H1 (cell line): Measurements from ENCODE around the gene HINT2. TPM values are rescaled to one million over a fixed set of nuclear protein-coding genes. Genes with fewer than 3 reads are reported as not detected.

Experiments used
- CTCF ChIA-PET: fragments of 300-600 bp; sonication (Branson Sonifier 250); formaldehyde crosslinking; loops from one replicate; lab custom pipeline; 2021; ENCODE audit not compliant: partially characterized antibody; lab: Charles Lee
- POLR2A ChIA-PET: fragments of 300-600 bp; sonication (Branson Sonifier 250); formaldehyde crosslinking; loops from one replicate; lab custom pipeline; 2021; ENCODE audit warnings: inconsistent platforms; ENCODE audit not compliant: partially characterized antibody; lab: Charles Lee
- DNase-seq, 2 experiments: peaks; one replicate each; pipeline versions ENCODE4 v3.0.0 to v3.0.0-alpha.2; 2010 to 2022; ENCODE audit warnings: low spot score in 2 of 2, low read depth in 1 of 2, mixed read lengths in 1 of 2
- FAIRE-seq: peaks from 2 replicates; lab custom pipeline; 2011; peaks lifted over from hg19 to GRCh38; lab: Jason Lieb, UNC
- H2AFZ ChIP-seq: 2 replicates; pipeline ENCODE4 v1.8.1; 2012; ENCODE audit warnings: low read length, inconsistent platforms
- H2AK5ac ChIP-seq: 2 replicates; pipeline ENCODE4 v1.6.1; 2013; ENCODE audit warnings: low read depth, low read length
- H2BK120ac ChIP-seq: replicated peaks from 2 replicates; pipeline ENCODE3; 2013; ENCODE audit warnings: low read depth, low read length, inconsistent platforms
- H2BK12ac ChIP-seq: 2 replicates; pipeline ENCODE4 v1.6.1; 2013; ENCODE audit warnings: low read depth, low read length
- H2BK15ac ChIP-seq: 2 replicates; pipeline ENCODE4 v1.6.1; 2013; ENCODE audit warnings: low read length
- H2BK20ac ChIP-seq: 2 replicates; pipeline ENCODE4 v1.6.1; 2013; ENCODE audit warnings: low read length
- H2BK5ac ChIP-seq: 2 replicates; pipeline ENCODE4 v1.6.1; 2013; ENCODE audit warnings: low read depth, low read length
- H3K14ac ChIP-seq: 2 replicates; pipeline ENCODE4 v1.6.1; 2013; ENCODE audit warnings: inconsistent platforms; ENCODE audit not compliant: insufficient read length
- H3K18ac ChIP-seq: 2 replicates; pipeline ENCODE4 v1.6.1; 2013; ENCODE audit warnings: low read length; ENCODE audit errors: extremely low read depth
- H3K23ac ChIP-seq: 2 replicates; pipeline ENCODE4 v1.6.1; 2013; ENCODE audit warnings: inconsistent platforms; ENCODE audit not compliant: insufficient read length
- H3K23me2 ChIP-seq: 2 replicates; pipeline ENCODE4 v1.6.1; 2013; ENCODE audit warnings: low read depth, low read length
- H3K27ac ChIP-seq: 2 replicates; pipeline ENCODE4 v1.6.1; 2011; ENCODE audit warnings: low read depth, low read length, inconsistent platforms
- H3K27me3 ChIP-seq, 4 experiments: replicated peaks in 1 of 4; 1 replicate in 1 of 4; 2 replicates in 3 of 4; pipeline versions ENCODE4 v1.6.1 to v1.8.1; 2011 to 2013; ENCODE audit warnings: low read length in 3 of 4, mild to moderate bottlenecking in 3 of 4, inconsistent platforms in 2 of 4, mixed read lengths in 2 of 4, moderate library complexity in 1 of 4; ENCODE audit not compliant: control insufficient read depth in 3 of 4, insufficient read depth in 3 of 4; ENCODE audit errors: extremely low read depth in 1 of 4
- H3K36me3 ChIP-seq, 4 experiments: 2 replicates each; pipeline versions ENCODE4 v1.6.1 to v1.8.1; 2011 to 2013; ENCODE audit warnings: mild to moderate bottlenecking in 4 of 4, low read length in 3 of 4, moderate library complexity in 2 of 4, control low read depth in 1 of 4, inconsistent platforms in 1 of 4; ENCODE audit not compliant: insufficient read depth in 4 of 4, control insufficient read depth in 2 of 4
- H3K4ac ChIP-seq: replicated peaks from 2 replicates; pipeline ENCODE3; 2013; ENCODE audit warnings: low read length, low read depth, mixed read lengths, inconsistent platforms; ENCODE audit not compliant: insufficient read length
- H3K4me1 ChIP-seq, 4 experiments: replicated peaks in 1 of 4; 1 replicate in 1 of 4; 2 replicates in 3 of 4; pipeline versions ENCODE4 v1.6.1 to v1.8.1; 2011 to 2013; ENCODE audit warnings: low read length in 3 of 4, inconsistent platforms in 2 of 4, mixed read lengths in 1 of 4; ENCODE audit not compliant: insufficient read depth in 4 of 4, control insufficient read depth in 3 of 4
- H3K4me2 ChIP-seq, 2 experiments: 2 replicates each; pipeline versions ENCODE4 v1.6.1 to v1.8.1; 2011 to 2013; ENCODE audit warnings: low read depth in 2 of 2, low read length in 2 of 2, control low read depth in 1 of 2, inconsistent platforms in 1 of 2, mild to moderate bottlenecking in 1 of 2; ENCODE audit not compliant: insufficient read depth in 1 of 2
- H3K4me3 ChIP-seq, 4 experiments: fragments of 200-600, 300-600 bp in 1 of 4; sonication (generic), shearing (Covaris generic), sonication (Bioruptor Twin) in 1 of 4; 2 replicates each; pipeline versions ENCODE4 v1.5.1 to v1.8.1; 2011 to 2016; ENCODE audit warnings: low read length in 4 of 4, low read depth in 3 of 4, control low read depth in 2 of 4, inconsistent platforms in 2 of 4, mild to moderate bottlenecking in 2 of 4, mixed read lengths in 1 of 4, moderate library complexity in 1 of 4; ENCODE audit not compliant: insufficient read depth in 2 of 4; ENCODE audit errors: extremely low read depth in 1 of 4
- H3K56ac ChIP-seq: replicated peaks from 2 replicates; pipeline ENCODE3; 2013; ENCODE audit warnings: low read depth, mild to moderate bottlenecking, mixed read lengths, low read length, inconsistent platforms; ENCODE audit not compliant: insufficient read length
- H3K79me1 ChIP-seq: 2 replicates; pipeline ENCODE4 v1.6.1; 2013; ENCODE audit warnings: low read depth, low read length, control low read depth
- H3K79me2 ChIP-seq, 2 experiments: 2 replicates each; pipeline versions ENCODE4 v1.6.1 to v1.8.1; 2012 to 2013; ENCODE audit warnings: low read length in 2 of 2, mild to moderate bottlenecking in 2 of 2, inconsistent platforms in 1 of 2; ENCODE audit not compliant: insufficient read depth in 2 of 2, control insufficient read depth in 1 of 2
- H3K9ac ChIP-seq, 4 experiments: replicated peaks in 1 of 4; 1 replicate in 1 of 4; 2 replicates in 3 of 4; pipeline versions ENCODE4 v1.6.1 to v1.8.1; 2011 to 2013; ENCODE audit warnings: low read depth in 3 of 4, low read length in 3 of 4, control low read depth in 2 of 4, mild to moderate bottlenecking in 2 of 4, moderate library complexity in 2 of 4, inconsistent platforms in 1 of 4; ENCODE audit errors: extremely low read depth in 1 of 4
- H3K9me3 ChIP-seq, 2 experiments: 2 replicates each; pipeline versions ENCODE4 v1.6.1 to v1.8.1; 2012 to 2013; ENCODE audit warnings: mild to moderate bottlenecking in 2 of 2, moderate library complexity in 2 of 2, control low read depth in 1 of 2, inconsistent platforms in 1 of 2, low read depth in 1 of 2, low read length in 1 of 2, mixed read lengths in 1 of 2; ENCODE audit not compliant: insufficient read depth in 2 of 2
- H4K20me1 ChIP-seq, 2 experiments: replicated peaks in 1 of 2; 2 replicates each; pipeline versions ENCODE3 to v1.8.1; 2011 to 2013; ENCODE audit warnings: inconsistent platforms in 2 of 2, low read length in 2 of 2, mild to moderate bottlenecking in 1 of 2; ENCODE audit not compliant: insufficient read depth in 2 of 2, control insufficient read depth in 1 of 2
- H4K5ac ChIP-seq: 2 replicates; pipeline ENCODE4 v1.6.1; 2013; ENCODE audit warnings: low read length, low read depth, mixed read lengths, inconsistent platforms; ENCODE audit not compliant: insufficient read length
- H4K8ac ChIP-seq: 2 replicates; pipeline ENCODE4 v1.8.0; 2013; ENCODE audit warnings: mild to moderate bottlenecking, moderate library complexity, low read length, inconsistent platforms; ENCODE audit not compliant: insufficient read depth; ENCODE audit errors: extremely low read depth
- H4K91ac ChIP-seq: replicated peaks from 2 replicates; pipeline ENCODE3; 2013; ENCODE audit warnings: low read length, mixed read lengths, inconsistent platforms; ENCODE audit not compliant: insufficient read length
- CREB1 ChIP-seq: IDR thresholded peaks from 2 replicates; pipeline ENCODE4 v1.6.1; 2012; ENCODE audit warnings: inconsistent platforms
- CTCF ChIP-seq, 3 experiments: IDR thresholded peaks; 1 replicate in 2 of 3; 2 replicates in 1 of 3; pipeline versions ENCODE4 v1.5.1 to v1.6.1; 2011; ENCODE audit warnings: low read length in 3 of 3, mild to moderate bottlenecking in 3 of 3, inconsistent platforms in 2 of 3, low read depth in 1 of 3, moderate library complexity in 1 of 3; ENCODE audit not compliant: insufficient read depth in 1 of 3; ENCODE audit errors: control extremely low read depth in 1 of 3
- EGR1 ChIP-seq: IDR thresholded peaks from 2 replicates; pipeline ENCODE4 v1.6.1; 2011; ENCODE audit warnings: low read depth, low read length, borderline replicate concordance
- EZH2 ChIP-seq: fragments of 200-600 bp; sonication (generic); IDR thresholded peaks from 2 replicates; pipeline ENCODE4 v1.7.1; 2012; ENCODE audit warnings: low read depth, mild to moderate bottlenecking, moderate library complexity, low read length, inconsistent platforms; ENCODE audit not compliant: severe bottlenecking
- RAD21 ChIP-seq, 2 experiments: IDR thresholded peaks in 1 of 2; conservative IDR thresholded peaks in 1 of 2; 2 replicates each; pipeline ENCODE4 v1.6.1; 2011; ENCODE audit warnings: low read depth in 2 of 2, low read length in 2 of 2, improper control_type of control experiment in 1 of 2, inconsistent platforms in 1 of 2, mild to moderate bottlenecking in 1 of 2, moderate library complexity in 1 of 2
- RXRA ChIP-seq: IDR thresholded peaks from 2 replicates; pipeline ENCODE4 v1.6.1; 2011; ENCODE audit warnings: low read depth, mild to moderate bottlenecking, low read length, moderate library complexity; ENCODE audit not compliant: insufficient read depth
- TAF7 ChIP-seq: optimal IDR thresholded peaks from 2 replicates; pipeline ENCODE3; 2011; ENCODE audit warnings: low read depth, mild to moderate bottlenecking, inconsistent platforms, low read length, moderate library complexity, borderline replicate concordance
- TEAD4 ChIP-seq: IDR thresholded peaks from 2 replicates; pipeline ENCODE4 v1.6.1; 2012; ENCODE audit warnings: low read depth, low read length, inconsistent platforms, mixed read lengths
- WGBS, 2 experiments: shearing (Covaris generic) in 1 of 2; methylation state at CpG; one replicate each; pipeline versions ENCODE4 v1.1.6 to v1.1.7; 2013 to 2015; ENCODE audit warnings: low lambda C conversion rate in 2 of 2, mixed read lengths in 2 of 2, inconsistent platforms in 1 of 2, low coverage in 1 of 2, missing lambda C conversion rate in 1 of 2; ENCODE audit not compliant: insufficient replicate concordance in 2 of 2, insufficient coverage in 1 of 2, insufficient read length in 1 of 2; ENCODE audit errors: extremely low coverage in 1 of 2, missing lambda C conversion rate in 1 of 2; 5-methylcytosine and 5-hydroxymethylcytosine counted together
- polyA plus RNA-seq, 7 experiments: library from polyadenylated mRNA; depleted of rRNA in 3 of 7; stranded (reverse) in 5 of 7; unstranded in 2 of 7; fragments of >200 nt in 5 of 7; fragments of 200-250 nt in 2 of 7; gene quantifications; 1 replicate in 5 of 7; 2 replicates in 1 of 7; 4 replicates in 1 of 7; pipeline versions ENCODE4 v1.2.1 to v1.2.3, GENCODE V29; 2011 to 2013; ENCODE audit warnings: missing spikeins in 2 of 7, mixed read lengths in 2 of 7
- total RNA-seq: library from RNA; stranded (reverse); fragmentation: NEBNext Ultra II Directional; extraction: Animal tissue kit (Norgen Biotek cat#: 25700); gene quantifications from 2 replicates; pipeline ENCODE4 v1.2.1, GENCODE V29; 2021

HINT2 gene
- total and polyA plus RNA-seq, 2 of the 8 experiments (the other 6 are each of a cell fraction or from before 2014, with no cell fraction given): 32.1 to 51.2 TPM

DNA sequence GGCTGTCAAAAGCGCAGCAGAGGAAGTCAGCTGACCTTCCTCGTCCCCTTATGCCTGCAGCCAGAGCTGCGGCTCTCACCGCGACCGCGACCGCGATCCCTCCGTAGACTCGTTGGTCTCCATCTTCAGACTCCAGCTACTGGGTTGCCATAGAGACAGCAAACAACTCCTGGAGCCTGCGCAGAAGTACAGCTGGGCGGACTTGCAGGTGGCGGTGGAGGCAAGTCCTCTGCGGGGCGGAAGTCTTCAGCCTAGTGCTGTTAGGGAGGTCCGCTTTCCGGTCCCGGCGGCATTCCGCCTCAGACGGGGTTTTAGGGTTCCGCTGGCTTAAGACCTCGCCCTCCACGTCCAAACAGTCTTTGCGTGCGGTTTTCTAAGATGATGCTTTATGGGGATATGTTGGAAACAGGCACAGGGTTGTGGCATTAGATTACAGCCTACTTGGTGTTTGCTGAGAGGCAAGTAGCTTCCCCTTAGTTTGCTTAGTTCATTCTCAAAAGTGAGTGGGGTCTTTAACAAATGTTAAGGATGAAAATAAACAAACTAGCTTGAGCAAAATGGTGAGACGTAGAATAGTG lies 2.7 kb downstream of the HINT2 start, which contains the start of gene SPAG8:
Gene SPAG8 (minus strand): TSS at position 238 of the 578 bp plus-strand sequence. CDS start 115 bp downstream, at position 123.
- H2BK20ac ChIP-seq: no peak within 1 kb of the TSS
- H3K9ac ChIP-seq: peak within 1 kb of the TSS in 2 of 4 experiments; percentile 20 to 79; a peak in 2 of 7 replicates
- no peak within 1 kb of the TSS for H3K23ac ChIP-seq
- H3K27me3 ChIP-seq: peaks cover 0 to 3% (median 2%) of the 10 kb centered on the region in 4 experiments; a peak in 1 of 7 replicates
- H3K14ac ChIP-seq: no peak within 1 kb of the TSS
- peak within 1 kb of the TSS; percentile 95 for H2AFZ ChIP-seq
- H3K79me2 ChIP-seq: no peaks in the 10 kb centered on the region
- peaks cover 0 to 7% (median 4%) of the 10 kb centered on the region in 4 experiments; a peak in 6 of 7 replicates for H3K4me1 ChIP-seq
- no peaks in the 10 kb centered on the region for H3K9me3 ChIP-seq
- no peak within 1 kb of the TSS for H2BK5ac ChIP-seq
- no peak within 1 kb of the TSS for H4K5ac ChIP-seq
- FAIRE-seq (peak; percentile 92), DNase-seq (peak; percentile 85 to 91)
- H2AK5ac ChIP-seq: no peak within 1 kb of the TSS
- H3K36me3 ChIP-seq: peaks cover 0 to 4% (median 0%) of the 10 kb centered on the region in 4 experiments; a peak in 2 of 8 replicates
- WGBS, 2 experiments: 6% methylated on average over 28 of the region's 28 CpGs; no CpG with 5 or more reads in 1 of the 2 experiments
- no peaks in the 10 kb centered on the region for H3K79me1 ChIP-seq
- POLR2A ChIA-PET: interaction anchor here (0.7 to 4.5 kb wide), 9 partner anchors 8 to 84 kb away, joined by 3 to 38 read pairs (median 4); partner anchors contain the start of genes CREB3, FAM221B, GBA2 and NPR2
- peak within 1 kb of the TSS; percentile 34 for H4K91ac ChIP-seq
- H3K27ac ChIP-seq: no peak within 1 kb of the TSS
- peak within 1 kb of the TSS; percentile 42 to 65 (median 54); a peak in 7 of 8 replicates for H3K4me3 ChIP-seq
- peaks cover 4% of the 10 kb centered on the region for H3K23me2 ChIP-seq
- H2BK120ac ChIP-seq: no peak within 1 kb of the TSS
- H2BK12ac ChIP-seq: peak within 1 kb of the TSS; percentile 43; the same call in 1 of the 2 replicates
- no peak within 1 kb of the TSS; the same call in 1 of the 2 replicates for H4K8ac ChIP-seq
- no peak within 1 kb of the TSS for H3K56ac ChIP-seq
- H3K4me2 ChIP-seq: peak within 1 kb of the TSS; percentile 88 to 90
- H2BK15ac ChIP-seq: no peak within 1 kb of the TSS
- CTCF ChIA-PET: interaction anchor here (0.6 to 6.2 kb wide), 18 partner anchors 12 to 260 kb away, joined by 3 to 115 read pairs (median 4); partner anchors contain the start of genes CCDC107, CREB3, FAM221B and MSMP
- peaks cover 0 to 2% of the 10 kb centered on the region in 2 experiments for H4K20me1 ChIP-seq
- H3K18ac ChIP-seq: peak within 1 kb of the TSS; percentile 51; the same call in 1 of the 2 replicates
- H3K4ac ChIP-seq: no peak within 1 kb of the TSS
- TF ChIP-seq RXRA: no peak
- no peak for TF ChIP-seq CTCF (IDR thresholded peaks at IDR 0.05; ENCODE audit: control extremely low read depth in 1 of 3, insufficient read depth in 1 of 3, low read depth in 1 of 3, low read length in 3 of 3)
- no peak for TF ChIP-seq EZH2
- TF ChIP-seq TEAD4: peak; percentile 83
- 0 out of 4 replicates have a peak, but pooled peaks of 1 of the 2 experiments have one; percentile 4 for TF ChIP-seq RAD21 (IDR thresholded peaks at IDR 0.05 in 1 of 2, conservative IDR thresholded peaks at IDR 0.05 in 1 of 2; ENCODE audit: low read depth in 2 of 2, low read length in 2 of 2)
- peak; percentile 50; the same call in 1 of the 2 replicates for TF ChIP-seq CREB1
- TF ChIP-seq EGR1: no peak
- TF ChIP-seq TAF7: no peak
